Measurements from ENCODE around the gene RBM34. TPM values are rescaled to one million over a fixed set of nuclear protein-coding genes. Genes with fewer than 3 reads are reported as not detected.

Gene RBM34
- total RNA-seq, 6 experiments from 2014 or later, result 16.6 to 37.7 (median 24.7) TPM

GRCh38 chr1:235151033-235151432, 10.0 kb downstream of the RBM34 start:
- no peak overlapping the region for H3K4me3 ChIP-seq
- WGBS (ENCODE audit: insufficient coverage, low coverage, low lambda C conversion rate, missing lambda C conversion rate), result 90% methylated on average over 2 of the region's 2 CpGs
- H3K36me3 ChIP-seq, result peaks cover 0 to 59% (median 7%) of the 10 kb centered on the region in 4 donors
- DNase-seq (no peak), ATAC-seq (no peak)
- intact Hi-C loops (cut with DNase I), result no loop called here
- no peak overlapping the region for H3K27ac ChIP-seq
- no peak for TF ChIP-seq POLR2A (IDR thresholded peaks at IDR 0.05)
- no peak for TF ChIP-seq CTCF (IDR thresholded peaks at IDR 0.05)
- no peaks in the 10 kb centered on the region for H3K27me3 ChIP-seq
- H3K4me1 ChIP-seq, result no peaks in the 10 kb centered on the region
- no peaks in the 10 kb centered on the region for H3K9me3 ChIP-seq

- 91% methylated on average over 7 of the region's 9 CpGs for WGBS (ENCODE audit: insufficient coverage, low coverage, low lambda C conversion rate, missing lambda C conversion rate)
- TF ChIP-seq POLR2A (IDR thresholded peaks at IDR 0.05), result no peak
- TF ChIP-seq CTCF (IDR thresholded peaks at IDR 0.05), result no peak
- peaks cover 0 to 64% (median 12%) of the 10 kb centered on the region in 4 donors for H3K36me3 ChIP-seq
- no peaks in the 10 kb centered on the region for H3K27me3 ChIP-seq
- H3K4me1 ChIP-seq, result no peaks in the 10 kb centered on the region
- H3K9me3 ChIP-seq, result no peaks in the 10 kb centered on the region
- ATAC-seq (no peak), DNase-seq (no peak)
- intact Hi-C loops (cut with DNase I), result no loop called here
- H3K27ac ChIP-seq, result no peak overlapping the region
- H3K4me3 ChIP-seq, result no peak overlapping the region
Measured at GRCh38 chr1:235149824-235150223, 11.2 kb downstream of the RBM34 start.

GRCh38 chr1:235147269-235147668, 13.8 kb downstream of the RBM34 start:
- no peaks in the 10 kb centered on the region for H3K27me3 ChIP-seq
- peaks cover 0 to 63% (median 19%) of the 10 kb centered on the region in 4 donors for H3K36me3 ChIP-seq
- H3K9me3 ChIP-seq, result no peaks in the 10 kb centered on the region
- TF ChIP-seq CTCF (IDR thresholded peaks at IDR 0.05) (no peak), POLR2A (IDR thresholded peaks at IDR 0.05) (no peak)
- no peak overlapping the region for H3K27ac ChIP-seq
- no peak for DNase-seq
- WGBS (ENCODE audit: insufficient coverage, low coverage, low lambda C conversion rate, missing lambda C conversion rate), result 88% methylated on average over 4 of the region's 4 CpGs
- H3K4me1 ChIP-seq, result no peaks in the 10 kb centered on the region
- H3K4me3 ChIP-seq, result no peak overlapping the region
- intact Hi-C loops (cut with DNase I), result no loop called here
- ATAC-seq, result no peak

GRCh38 chr1:235145639-235146038, 15.4 kb downstream of the RBM34 start:
- DNase-seq, result no peak
- no peaks in the 10 kb centered on the region for H3K4me1 ChIP-seq
- H3K36me3 ChIP-seq, result peaks cover 0 to 57% (median 19%) of the 10 kb centered on the region in 4 donors
- intact Hi-C loops (cut with DNase I), result no loop called here
- no peak for ATAC-seq
- 84% methylated on average over 6 of the region's 6 CpGs for WGBS (ENCODE audit: insufficient coverage, low coverage, low lambda C conversion rate, missing lambda C conversion rate)
- H3K27ac ChIP-seq, result no peak overlapping the region
- H3K4me3 ChIP-seq, result no peak overlapping the region
- TF ChIP-seq CTCF (IDR thresholded peaks at IDR 0.05), result no peak
- no peak for TF ChIP-seq POLR2A (IDR thresholded peaks at IDR 0.05)
- no peaks in the 10 kb centered on the region for H3K9me3 ChIP-seq
- H3K27me3 ChIP-seq, result no peaks in the 10 kb centered on the region

- H3K36me3 ChIP-seq, result peaks cover 0 to 64% (median 19%) of the 10 kb centered on the region in 4 donors
Measured at GRCh38 chr1:235142991-235143390, 18.1 kb downstream of the RBM34 start.

More at GRCh38 chr1:235142991-235143390, 18.1 kb downstream of the RBM34 start:
- no peak for TF ChIP-seq POLR2A (IDR thresholded peaks at IDR 0.05)
- TF ChIP-seq CTCF (IDR thresholded peaks at IDR 0.05), result no peak
- ATAC-seq (no peak), DNase-seq (no peak)
- H3K4me1 ChIP-seq, result no peaks in the 10 kb centered on the region
- H3K27me3 ChIP-seq, result no peaks in the 10 kb centered on the region
- intact Hi-C loops (cut with DNase I), result no loop called here
- H3K9me3 ChIP-seq, result no peaks in the 10 kb centered on the region
- H3K27ac ChIP-seq, result no peak overlapping the region
- H3K4me3 ChIP-seq, result no peak overlapping the region
- WGBS (ENCODE audit: insufficient coverage, low coverage, low lambda C conversion rate, missing lambda C conversion rate), result 79% methylated on average over 4 of the region's 4 CpGs

All from right lobe of liver (tissue), 6 donors.